Smooth muscle cell (in vitro differentiated cells): ENCODE data around the gene RHBDD1. TPM values are rescaled to one million over a fixed set of nuclear protein-coding genes. Genes with fewer than 3 reads are reported as not detected.

ENCODE experiments used
- DNase-seq: peaks from one replicate; lab custom pipeline; 2025; ENCODE audit not compliant: unreplicated experiment; lab: John Stamatoyannopoulos, UW
- H2AFZ ChIP-seq: fragments of 200-600 bp; sonication (generic); 2 replicates; pipeline ENCODE4 v1.6.0; 2016; ENCODE audit warnings: antibody characterized with exemption, low read depth, mild to moderate bottlenecking
- H3F3A ChIP-seq: fragments of 200-600 bp; sonication (generic); 2 replicates; pipeline ENCODE4 v1.6.0; 2017; ENCODE audit warnings: antibody characterized with exemption, low read depth
- H3K27ac ChIP-seq: fragments of 200-600 bp; sonication (generic); 2 replicates; pipeline ENCODE4 v1.5.1; 2016; ENCODE audit warnings: low read depth, mild to moderate bottlenecking
- H3K27me3 ChIP-seq: fragments of 200-600 bp; sonication (generic); 2 replicates; pipeline ENCODE4 v1.6.1; 2016; ENCODE audit warnings: low read depth, mild to moderate bottlenecking
- H3K36me3 ChIP-seq: fragments of 200-600 bp; sonication (generic); 2 replicates; pipeline ENCODE4 v1.5.1; 2016; ENCODE audit warnings: low read depth
- H3K4me1 ChIP-seq: fragments of 200-600 bp; sonication (generic); 2 replicates; pipeline ENCODE4 v1.5.1; 2016; ENCODE audit warnings: low read depth
- H3K4me2 ChIP-seq: fragments of 200-600 bp; sonication (generic); 2 replicates; pipeline ENCODE4 v1.6.0; 2016; ENCODE audit warnings: mild to moderate bottlenecking
- H3K4me3 ChIP-seq: fragments of 200-600 bp; sonication (generic); 2 replicates; pipeline ENCODE4 v1.5.1; 2016; ENCODE audit warnings: mild to moderate bottlenecking
- H3K79me2 ChIP-seq: fragments of 200-600 bp; sonication (generic); 2 replicates; pipeline ENCODE4 v1.6.0; 2016; ENCODE audit warnings: low read depth, mild to moderate bottlenecking
- H3K9ac ChIP-seq: fragments of 200-600 bp; sonication (generic); 2 replicates; pipeline ENCODE4 v1.6.0; 2016; ENCODE audit warnings: low read depth
- H3K9me3 ChIP-seq: fragments of 200-600 bp; sonication (generic); replicated peaks from 2 replicates; pipeline ENCODE4 v1.5.1; 2016; ENCODE audit warnings: low read depth
- H4K20me1 ChIP-seq: fragments of 200-600 bp; sonication (generic); 2 replicates; pipeline ENCODE4 v1.6.0; 2016; ENCODE audit warnings: low read depth
- WGBS: methylation state at CpG from one replicate; pipeline ENCODE4 v1.1.7; 2016; ENCODE audit warnings: low lambda C conversion rate; 5-methylcytosine and 5-hydroxymethylcytosine counted together
- polyA plus RNA-seq: library from polyadenylated mRNA; unstranded; fragments of >200 nt; fragmentation: Nextera tagmentation; extraction: Ambion mirVana; gene quantifications from 2 replicates; pipeline ENCODE4 v1.2.1, GENCODE V29; 2016
- total RNA-seq: library from RNA; depleted of rRNA; stranded (reverse); fragments of >200 nt; gene quantifications from 2 replicates; pipeline ENCODE4 v1.2.3, GENCODE V29; 2014
- TF ChIP-seq, protein P1 (sequence below): fragments of 200-600 bp; sonication (generic); IDR thresholded peaks from 2 replicates; pipeline ENCODE4 v1.5.1; 2017; ENCODE audit warnings: borderline replicate concordance, mild to moderate bottlenecking, antibody characterized with exemption; ENCODE audit not compliant: insufficient read depth, poor library complexity, severe bottlenecking

The RHBDD1 gene
- total and polyA plus RNA-seq, 2 experiments from 2014 or later: 11.3 to 20.7 TPM

DNA sequence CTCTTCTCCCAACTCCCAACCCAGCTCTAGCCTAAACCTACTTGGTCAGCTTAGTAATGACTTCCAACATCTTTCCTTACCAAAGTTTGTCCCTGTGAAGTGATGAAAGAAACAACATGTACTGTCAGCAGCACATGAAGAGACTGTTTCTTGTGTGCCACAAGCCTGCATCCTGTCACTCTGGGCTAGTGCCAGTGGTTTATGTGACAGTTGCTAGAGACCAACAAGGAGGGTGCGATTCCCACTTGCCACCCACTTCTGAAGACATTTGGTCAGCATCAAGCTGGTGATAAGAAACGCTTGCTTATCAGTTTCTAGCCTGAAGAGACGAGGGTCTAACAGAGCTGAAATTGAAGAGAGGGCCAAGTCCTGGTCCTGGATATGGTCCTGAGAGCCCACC lies 195.5 kb downstream of the RHBDD1 start:
- no peaks in the 10 kb centered on the region for H3K36me3 ChIP-seq
- no peaks in the 10 kb centered on the region for H3F3A ChIP-seq
- H3K9ac ChIP-seq: no peak overlapping the region
- H3K27ac ChIP-seq: no peak overlapping the region
- no peaks in the 10 kb centered on the region for H3K4me1 ChIP-seq
- H3K4me3 ChIP-seq: no peak overlapping the region
- no peaks in the 10 kb centered on the region for H3K79me2 ChIP-seq
- H3K9me3 ChIP-seq: no peaks in the 10 kb centered on the region
- H2AFZ ChIP-seq: no peak overlapping the region
- H3K27me3 ChIP-seq: peaks cover 13% of the 10 kb centered on the region
- TF ChIP-seq, protein P1, sequence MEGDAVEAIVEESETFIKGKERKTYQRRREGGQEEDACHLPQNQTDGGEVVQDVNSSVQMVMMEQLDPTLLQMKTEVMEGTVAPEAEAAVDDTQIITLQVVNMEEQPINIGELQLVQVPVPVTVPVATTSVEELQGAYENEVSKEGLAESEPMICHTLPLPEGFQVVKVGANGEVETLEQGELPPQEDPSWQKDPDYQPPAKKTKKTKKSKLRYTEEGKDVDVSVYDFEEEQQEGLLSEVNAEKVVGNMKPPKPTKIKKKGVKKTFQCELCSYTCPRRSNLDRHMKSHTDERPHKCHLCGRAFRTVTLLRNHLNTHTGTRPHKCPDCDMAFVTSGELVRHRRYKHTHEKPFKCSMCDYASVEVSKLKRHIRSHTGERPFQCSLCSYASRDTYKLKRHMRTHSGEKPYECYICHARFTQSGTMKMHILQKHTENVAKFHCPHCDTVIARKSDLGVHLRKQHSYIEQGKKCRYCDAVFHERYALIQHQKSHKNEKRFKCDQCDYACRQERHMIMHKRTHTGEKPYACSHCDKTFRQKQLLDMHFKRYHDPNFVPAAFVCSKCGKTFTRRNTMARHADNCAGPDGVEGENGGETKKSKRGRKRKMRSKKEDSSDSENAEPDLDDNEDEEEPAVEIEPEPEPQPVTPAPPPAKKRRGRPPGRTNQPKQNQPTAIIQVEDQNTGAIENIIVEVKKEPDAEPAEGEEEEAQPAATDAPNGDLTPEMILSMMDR: no peak
- H3K4me2 ChIP-seq: no peak overlapping the region
- 16% methylated on average over 3 of the region's 3 CpGs for WGBS
- no peak for DNase-seq
- H4K20me1 ChIP-seq: no peaks in the 10 kb centered on the region

DNA sequence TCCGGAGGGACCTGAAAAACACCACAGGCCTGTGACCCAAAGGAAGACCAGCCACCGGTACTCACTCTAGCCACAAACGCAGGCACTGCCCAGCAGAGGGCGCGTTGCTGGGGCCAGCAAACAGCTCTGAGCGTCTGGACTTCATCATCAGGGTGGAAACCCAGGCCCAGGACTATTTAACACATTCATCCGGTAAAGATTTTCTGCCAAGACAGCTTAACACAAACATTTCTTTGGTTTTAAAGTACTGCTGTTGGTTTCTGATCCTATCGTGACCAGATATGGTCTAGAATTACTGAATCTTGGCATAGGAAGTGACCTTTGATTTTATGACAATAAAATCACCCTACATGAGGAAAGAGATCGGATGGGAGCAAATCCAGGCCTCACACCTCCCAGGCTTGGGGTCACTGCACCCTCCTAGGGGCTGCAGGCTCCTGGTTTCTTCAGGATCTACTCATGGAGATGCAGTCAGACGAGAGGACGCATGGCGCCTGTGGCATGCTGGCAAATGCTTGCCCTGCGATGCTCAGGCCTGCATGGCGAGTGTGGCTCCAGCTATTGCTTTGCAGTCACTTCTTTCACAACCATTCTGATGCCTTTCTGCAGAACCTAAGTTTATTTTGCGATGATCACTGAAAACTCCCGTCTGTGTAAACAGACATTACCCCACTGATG lies 197.8 kb downstream of the RHBDD1 start:
- Histone ChIP-seq H4K20me1 (no peaks in the 10 kb centered on the region), H3K79me2 (no peaks in the 10 kb centered on the region), H3K36me3 (no peaks in the 10 kb centered on the region), H2AFZ (no peak overlapping the region), H3K27ac (no peak overlapping the region), H3F3A (no peaks in the 10 kb centered on the region), H3K9me3 (no peaks in the 10 kb centered on the region), H3K9ac (no peak overlapping the region), H3K4me1 (no peaks in the 10 kb centered on the region), H3K27me3 (peaks cover 13% of the 10 kb centered on the region), H3K4me2 (no peak overlapping the region), H3K4me3 (no peak overlapping the region)
- DNase-seq: peak; percentile 19
- WGBS: 31% methylated on average over 16 of the region's 16 CpGs
- TF ChIP-seq, protein P1: peak; percentile 76

DNA sequence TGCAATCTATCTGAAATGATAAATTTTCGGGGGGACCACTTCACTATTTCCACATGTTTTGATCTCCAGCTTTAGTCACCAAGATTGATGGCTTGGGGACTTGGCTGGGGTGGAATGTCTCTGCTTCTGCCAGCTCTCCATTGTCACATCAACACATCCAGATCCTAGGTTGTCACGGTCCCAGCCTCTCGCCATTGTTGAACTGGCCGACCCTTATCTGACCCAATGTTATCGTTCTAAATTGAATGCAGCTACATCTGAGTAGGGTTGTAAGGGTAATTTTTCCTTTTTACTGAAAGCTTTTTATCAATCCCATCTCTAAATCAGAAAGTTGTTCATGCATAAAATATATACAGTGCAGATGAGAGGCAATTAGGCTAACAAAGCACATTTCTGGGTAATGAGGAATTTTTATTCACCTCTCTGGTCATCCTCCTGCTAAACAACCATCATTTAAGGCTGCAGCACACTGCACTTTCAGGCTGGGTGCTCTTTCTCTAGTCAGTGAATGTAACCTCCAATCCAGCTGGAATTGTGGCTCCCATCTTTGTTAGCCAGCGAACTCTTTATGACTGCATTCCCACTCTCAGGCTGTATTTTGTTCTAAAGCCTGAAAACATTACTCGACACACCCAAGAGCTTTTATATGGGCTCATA lies 200.0 kb downstream of the RHBDD1 start:
- H3K36me3 ChIP-seq: no peaks in the 10 kb centered on the region
- WGBS: 68% methylated on average over 7 of the region's 7 CpGs
- peaks cover 13% of the 10 kb centered on the region for H3K27me3 ChIP-seq
- no peak overlapping the region for H3K27ac ChIP-seq
- H4K20me1 ChIP-seq: no peaks in the 10 kb centered on the region
- no peak for DNase-seq
- no peaks in the 10 kb centered on the region for H3K9me3 ChIP-seq
- no peak overlapping the region for H3K9ac ChIP-seq
- no peak overlapping the region for H3K4me2 ChIP-seq
- H3K4me3 ChIP-seq: no peak overlapping the region
- H3F3A ChIP-seq: no peaks in the 10 kb centered on the region
- H3K4me1 ChIP-seq: no peaks in the 10 kb centered on the region
- TF ChIP-seq, protein P1: no peak
- H3K79me2 ChIP-seq: no peaks in the 10 kb centered on the region
- H2AFZ ChIP-seq: no peak overlapping the region
